GM13977 (cell line): Measurements from ENCODE around the gene STK33.

ENCODE experiments used
- DNase-seq: peaks from one replicate; pipeline ENCODE4 v3.0.0; 2012; ENCODE audit warnings: low spot score
- CTCF ChIP-seq: IDR thresholded peaks from 2 replicates; pipeline ENCODE4 v1.5.1; 2012; ENCODE audit warnings: mild to moderate bottlenecking, control low read depth; ENCODE audit not compliant: insufficient read depth; ENCODE audit errors: extremely low read depth, missing control alignments
- in situ Hi-C: fragments of 300-500 bp; cut with MboI; formaldehyde crosslinking; loops from one replicate; pipeline ENCODE4 v1.12.0; 2022; ENCODE audit warnings: low sequenced_read_pairs, low pct_unique_long_range_greater_than_20kb, mixed read lengths, inconsistent platforms; ENCODE audit not compliant: unreplicated experiment

STK33 gene

GRCh38 chr11:8362899-8363298, 231.1 kb downstream of the STK33 start:
- in situ Hi-C loops, result no loop called here
- TF ChIP-seq CTCF, result no peak
- DNase-seq, result no peak

- DNase-seq, result no peak
- in situ Hi-C loops, result no loop called here
- no peak for TF ChIP-seq CTCF
These were observed 231.5 kb downstream of the STK33 start for GRCh38 chr11:8362491-8362890.

- TF ChIP-seq CTCF, result no peak
- in situ Hi-C loops, result no loop called here
- DNase-seq, result no peak
These were observed 232.3 kb downstream of the STK33 start for GRCh38 chr11:8361664-8362210.

GRCh38 chr11:8361206-8361605, 232.8 kb downstream of the STK33 start:
- TF ChIP-seq CTCF, result no peak
- in situ Hi-C loops, result no loop called here

GRCh38 chr11:8360086-8360828, 233.8 kb downstream of the STK33 start:
- TF ChIP-seq CTCF, result no peak
- no peak for DNase-seq
- in situ Hi-C loops, result no loop called here

More at GRCh38 chr11:8361206-8361605, 232.8 kb downstream of the STK33 start:
- DNase-seq, result no peak

- in situ Hi-C loops, result no loop called here
- no peak for TF ChIP-seq CTCF
- no peak for DNase-seq
These were observed 234.5 kb downstream of the STK33 start for GRCh38 chr11:8359521-8359920.
